GM23248 (cell line): Measurements from ENCODE around the gene VPS26C.

ENCODE experiments used
- EZH2 ChIP-seq: fragments of 200-600 bp; sonication (generic); IDR thresholded peaks from 2 replicates; pipeline ENCODE4 v1.6.1; 2018; ENCODE audit warnings: antibody characterized with exemption, mild to moderate bottlenecking; ENCODE audit not compliant: insufficient read depth, poor library complexity, severe bottlenecking
- EZH2phosphoT487 ChIP-seq: fragments of 200-600 bp; sonication (generic); IDR thresholded peaks from 2 replicates; pipeline ENCODE4 v1.6.1; 2018; ENCODE audit warnings: antibody characterized with exemption, moderate library complexity, mild to moderate bottlenecking, low read depth; ENCODE audit not compliant: insufficient read depth

DNA sequence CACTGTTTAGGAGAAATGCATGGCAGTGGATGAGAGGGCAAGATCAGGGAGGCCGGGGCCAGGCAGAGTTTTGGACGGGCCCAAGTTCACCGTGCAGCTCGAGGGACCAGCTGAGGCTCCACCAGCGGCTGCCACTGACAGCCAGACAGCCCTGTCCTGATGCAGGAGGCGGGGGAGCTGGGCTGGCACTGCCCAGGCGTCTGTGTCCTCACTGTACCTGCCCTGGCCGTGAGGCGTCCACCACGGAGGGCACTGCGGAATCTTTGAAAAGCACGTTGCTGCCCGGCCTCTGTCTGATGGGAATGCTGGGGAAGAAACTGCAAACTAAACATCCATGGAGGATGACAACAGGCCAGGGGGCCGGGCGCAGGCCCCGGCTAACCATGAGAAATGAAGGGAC, 35.5 kb downstream of the VPS26C start:
- TF ChIP-seq EZH2 (no peak), EZH2phosphoT487 (no peak)
